Pancreas (tissue), 10 donors: ENCODE results near the gene DUSP12. TPM values are rescaled to one million over a fixed set of nuclear protein-coding genes. Genes with fewer than 3 reads are reported as not detected.

Experiments
- ATAC-seq, 4 donors: fragments of 200-7000 bp; cut with Tn5 transposase; one replicate each; pipeline versions ENCODE4 v1.8.0 to v1.9.1; 2020; ENCODE audit warnings: mild to moderate bottlenecking in 4 of 4, moderate library complexity in 4 of 4
- DNase-seq, 6 donors: peaks; one replicate each; pipeline ENCODE4 v3.0.0-alpha.2; 2020
- FAIRE-seq: peaks from 2 replicates; lab custom pipeline; 2012; peaks lifted over from hg19 to GRCh38; lab: Jason Lieb, UNC
- H3K27ac ChIP-seq, 4 donors: fragments of 200-600 bp; sonication (generic); 1 replicate in 3 of 4; 2 replicates in 1 of 4; pipeline versions ENCODE4 v1.5.0 to v1.8.0; 2020
- H3K27me3 ChIP-seq, 4 donors: fragments of 200-600 bp; one replicate each; pipeline ENCODE4 v1.8.0; 2021
- H3K36me3 ChIP-seq, 3 donors: fragments of 200-600 bp; sonication (generic) in 1 of 3; one replicate each; pipeline versions ENCODE4 v1.5.0 to v1.8.0; 2020 to 2021
- H3K4me1 ChIP-seq, 3 donors: fragments of 200-600 bp; one replicate each; pipeline ENCODE4 v1.8.0; 2021
- H3K4me3 ChIP-seq, 4 donors: fragments of 200-600 bp; sonication (generic) in 2 of 4; one replicate each; pipeline versions ENCODE4 v1.5.0 to v1.8.0; 2020 to 2021
- H3K9me3 ChIP-seq, 4 donors: fragments of 200-600 bp; one replicate each; pipeline ENCODE4 v1.8.0; 2021
- CTCF ChIP-seq, 4 donors: fragments of 200-600 bp; sonication (generic) in 3 of 4; IDR thresholded peaks; one replicate each; pipeline versions ENCODE4 v1.5.0 to v1.8.0; 2021; ENCODE audit warnings: antibody characterized with exemption in 4 of 4
- WGBS, 2 donors: extraction: QIAGEN DNeasy Blood & Tissue Kit; methylation state at CpG; one replicate each; pipeline ENCODE4 v1.1.7; 2013; 5-methylcytosine and 5-hydroxymethylcytosine counted together
- intact Hi-C, 3 donors: fragments of 100-400 bp; cut with DNase I; formaldehyde crosslinking; loops; one replicate each; pipeline versions ENCODE4 v1.11.1 to v1.14.2; 2022
- polyA plus RNA-seq, 2 donors: library from polyadenylated mRNA; stranded (reverse); fragments of 200-250 nt; gene quantifications; one replicate each; pipeline ENCODE4 v1.2.3, GENCODE V29; 2013
- total RNA-seq, 6 donors: library from RNA; stranded (reverse); fragmentation: NEBNext Ultra II Directional in 4 of 6; extraction: Animal tissue kit (Norgen Biotek cat#: 25700) in 4 of 6; gene quantifications; one replicate each; pipeline versions ENCODE4 v1.2.1 to v1.2.4, GENCODE V29; 2021 to 2023
- donor health status: healthy with polysubstance abuse.
- donor health status: DM: no; HTN: no; CAD: no; lungs with moderate emphysema.
- donor health status: DM: no; HTN: no; CAD: no.
- donor health status: control.
- donor health status: control.
- donor health status: Bipolar disorder and iron deficiency.
- donor health status: DM: yes; HTN: yes; CAD: no.
- donor health status: DM: no; HTN: no; CAD: no.
- donor health status: DM: no; HTN: no; CAD: no.
- donor health status: DM: yes; HTN: yes; CAD: no.

Gene DUSP12
- total and polyA plus RNA-seq, 8 donors: 5.7 to 16.0 (median 9.1) TPM

GRCh38 chr1:161731241-161731640, 18.3 kb upstream of the DUSP12 start:
- intact Hi-C loops: loop anchor here in 1 of 3 donors (10.0 kb wide), 1 partner anchor 246 kb away; no protein-coding TSS in a partner anchor

GRCh38 chr1:161731981-161732718, 17.4 kb upstream of the DUSP12 start:
- H3K27ac ChIP-seq: no peak overlapping the region
- DNase-seq (no peak), FAIRE-seq (no peak), ATAC-seq (no peak)
- intact Hi-C loops: loop anchor here in 1 of 3 donors (10.0 kb wide), 1 partner anchor 247 kb away; no protein-coding TSS in a partner anchor
- H3K4me3 ChIP-seq: no peak overlapping the region
- no peaks in the 10 kb centered on the region for H3K9me3 ChIP-seq
- WGBS, 2 donors: 65 to 66% methylated on average over 5 of the region's 5 CpGs
- TF ChIP-seq CTCF (IDR thresholded peaks at IDR 0.05): no peak
- no peaks in the 10 kb centered on the region for H3K27me3 ChIP-seq
- no peaks in the 10 kb centered on the region for H3K36me3 ChIP-seq
- no peaks in the 10 kb centered on the region for H3K4me1 ChIP-seq

More at GRCh38 chr1:161731241-161731640, 18.3 kb upstream of the DUSP12 start:
- H3K9me3 ChIP-seq: no peaks in the 10 kb centered on the region
- H3K27ac ChIP-seq: no peak overlapping the region
- no peak overlapping the region for H3K4me3 ChIP-seq
- 58 to 63% methylated on average over 6 of the region's 6 CpGs for whole genome bisulfite sequencing, 2 donors
- no peak for FAIRE-seq
- H3K27me3 ChIP-seq: no peaks in the 10 kb centered on the region
- H3K36me3 ChIP-seq: no peaks in the 10 kb centered on the region
- ATAC-seq: no peak
- DNase-seq: no peak
- H3K4me1 ChIP-seq: no peaks in the 10 kb centered on the region
- no peak for TF ChIP-seq CTCF (IDR thresholded peaks at IDR 0.05)

DNA sequence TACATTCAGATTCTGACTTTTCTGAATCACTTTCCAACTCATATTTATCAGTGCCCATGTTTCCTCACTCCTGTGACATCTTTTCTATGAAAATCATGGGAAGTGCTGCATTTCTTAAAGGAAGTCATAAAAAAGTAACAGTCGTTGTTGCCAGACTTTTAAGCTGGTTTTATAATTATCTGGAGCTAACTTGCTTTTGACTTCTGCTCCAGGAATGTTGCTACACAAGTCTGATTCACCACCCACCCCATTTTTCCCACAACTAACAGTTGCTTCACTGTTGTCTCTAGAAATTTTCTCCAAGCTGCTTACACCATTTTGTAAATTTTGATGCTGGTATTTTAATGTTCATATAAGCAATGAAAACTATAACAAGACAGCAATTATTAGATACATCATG, 16.1 kb upstream of the DUSP12 start:
- 3% methylated on average over 1 of the region's 1 CpG for WGBS, 2 donors
- H3K9me3 ChIP-seq: no peaks in the 10 kb centered on the region
- intact Hi-C loops: loop anchor here in 1 of 3 donors (10.0 kb wide), 1 partner anchor 249 kb away; no protein-coding TSS in a partner anchor
- no peak for TF ChIP-seq CTCF (IDR thresholded peaks at IDR 0.05)
- no peaks in the 10 kb centered on the region for H3K4me1 ChIP-seq
- no peak for DNase-seq
- no peak for FAIRE-seq
- no peak overlapping the region for H3K4me3 ChIP-seq
- H3K36me3 ChIP-seq: no peaks in the 10 kb centered on the region
- no peak overlapping the region for H3K27ac ChIP-seq
- peak in 2 of 4 donors; percentile 30 to 66 for ATAC-seq
- no peaks in the 10 kb centered on the region for H3K27me3 ChIP-seq

GRCh38 chr1:161735837-161736236, 13.7 kb upstream of the DUSP12 start:
- Histone ChIP-seq H3K4me3 (no peak overlapping the region), H3K27ac (no peak overlapping the region), H3K9me3 (no peaks in the 10 kb centered on the region), H3K27me3 (no peaks in the 10 kb centered on the region), H3K36me3 (no peaks in the 10 kb centered on the region), H3K4me1 (no peaks in the 10 kb centered on the region)
- FAIRE-seq: no peak
- whole genome bisulfite sequencing, 2 donors: 67 to 74% methylated on average over 3 of the region's 3 CpGs
- intact Hi-C loops: loop anchor here in 1 of 3 donors (10.0 kb wide), 1 partner anchor 251 kb away; no protein-coding TSS in a partner anchor
- ATAC-seq: no peak
- TF ChIP-seq CTCF (IDR thresholded peaks at IDR 0.05): no peak
- no peak for DNase-seq
